ENCODE results near the gene ZNF429.
"Not testable (repeated sequence)": the region's sequence is repeated elsewhere in the genome, so short reads cannot be mapped to it uniquely, and the experiment has no call there.

The ZNF429 gene

GRCh38 chr19:21590867-21591266 lies 85.5 kb downstream of the ZNF429 start:
- no peak for DNase-seq (ENCODE audit: low read depth in 2 of 2)

- no peak for DNase-seq (ENCODE audit: low read depth in 2 of 2)
Measured at GRCh38 chr19:21593008-21593481, 87.6 kb downstream of the ZNF429 start.

- no peak for DNase-seq (ENCODE audit: low read depth in 2 of 2)
Measured at GRCh38 chr19:21593502-21593901, 88.1 kb downstream of the ZNF429 start.

GRCh38 chr19:21593934-21594820 lies 88.8 kb downstream of the ZNF429 start:
- no peak for DNase-seq (ENCODE audit: low read depth in 2 of 2)

GRCh38 chr19:21595185-21595584 lies 89.8 kb downstream of the ZNF429 start:
- DNase-seq (ENCODE audit: low read depth in 2 of 2), result no peak

GRCh38 chr19:21602082-21602658 lies 96.8 kb downstream of the ZNF429 start:
- no peak for DNase-seq (ENCODE audit: low read depth in 2 of 2)

GRCh38 chr19:21602659-21603430 lies 97.4 kb downstream of the ZNF429 start:
- not testable (repeated sequence) for DNase-seq (ENCODE audit: low read depth in 2 of 2)

- no peak for DNase-seq (ENCODE audit: low read depth in 2 of 2)
Measured at GRCh38 chr19:21603431-21604231, 98.2 kb downstream of the ZNF429 start.

GRCh38 chr19:21604351-21604926 lies 99.0 kb downstream of the ZNF429 start:
- DNase-seq (ENCODE audit: low read depth in 2 of 2), result no peak
